Smooth muscle cell (in vitro differentiated cells): Measurements from ENCODE around the gene TRPM6. TPM values are rescaled to one million over a fixed set of nuclear protein-coding genes. Genes with fewer than 3 reads are reported as not detected.
"Not testable (repeated sequence)": the region's sequence is repeated elsewhere in the genome, so short reads cannot be mapped to it uniquely, and the experiment has no call there.

Experiments
- DNase-seq: peaks from one replicate; lab custom pipeline; 2025; ENCODE audit not compliant: unreplicated experiment; lab: John Stamatoyannopoulos, UW
- H2AFZ ChIP-seq: fragments of 200-600 bp; sonication (generic); 2 replicates; pipeline ENCODE4 v1.6.0; 2016; ENCODE audit warnings: antibody characterized with exemption, low read depth, mild to moderate bottlenecking
- H3F3A ChIP-seq: fragments of 200-600 bp; sonication (generic); 2 replicates; pipeline ENCODE4 v1.6.0; 2017; ENCODE audit warnings: antibody characterized with exemption, low read depth
- H3K27ac ChIP-seq: fragments of 200-600 bp; sonication (generic); 2 replicates; pipeline ENCODE4 v1.5.1; 2016; ENCODE audit warnings: low read depth, mild to moderate bottlenecking
- H3K27me3 ChIP-seq: fragments of 200-600 bp; sonication (generic); 2 replicates; pipeline ENCODE4 v1.6.1; 2016; ENCODE audit warnings: low read depth, mild to moderate bottlenecking
- H3K36me3 ChIP-seq: fragments of 200-600 bp; sonication (generic); 2 replicates; pipeline ENCODE4 v1.5.1; 2016; ENCODE audit warnings: low read depth
- H3K4me1 ChIP-seq: fragments of 200-600 bp; sonication (generic); 2 replicates; pipeline ENCODE4 v1.5.1; 2016; ENCODE audit warnings: low read depth
- H3K4me2 ChIP-seq: fragments of 200-600 bp; sonication (generic); 2 replicates; pipeline ENCODE4 v1.6.0; 2016; ENCODE audit warnings: mild to moderate bottlenecking
- H3K4me3 ChIP-seq: fragments of 200-600 bp; sonication (generic); 2 replicates; pipeline ENCODE4 v1.5.1; 2016; ENCODE audit warnings: mild to moderate bottlenecking
- H3K79me2 ChIP-seq: fragments of 200-600 bp; sonication (generic); 2 replicates; pipeline ENCODE4 v1.6.0; 2016; ENCODE audit warnings: low read depth, mild to moderate bottlenecking
- H3K9ac ChIP-seq: fragments of 200-600 bp; sonication (generic); 2 replicates; pipeline ENCODE4 v1.6.0; 2016; ENCODE audit warnings: low read depth
- H3K9me3 ChIP-seq: fragments of 200-600 bp; sonication (generic); replicated peaks from 2 replicates; pipeline ENCODE4 v1.5.1; 2016; ENCODE audit warnings: low read depth
- H4K20me1 ChIP-seq: fragments of 200-600 bp; sonication (generic); 2 replicates; pipeline ENCODE4 v1.6.0; 2016; ENCODE audit warnings: low read depth
- CTCF ChIP-seq: fragments of 200-600 bp; sonication (generic); IDR thresholded peaks from 2 replicates; pipeline ENCODE4 v1.5.1; 2017; ENCODE audit warnings: borderline replicate concordance, mild to moderate bottlenecking, antibody characterized with exemption; ENCODE audit not compliant: insufficient read depth, poor library complexity, severe bottlenecking
- WGBS: methylation state at CpG from one replicate; pipeline ENCODE4 v1.1.7; 2016; ENCODE audit warnings: low lambda C conversion rate; 5-methylcytosine and 5-hydroxymethylcytosine counted together
- polyA plus RNA-seq: library from polyadenylated mRNA; unstranded; fragments of >200 nt; fragmentation: Nextera tagmentation; extraction: Ambion mirVana; gene quantifications from 2 replicates; pipeline ENCODE4 v1.2.1, GENCODE V29; 2016
- total RNA-seq: library from RNA; depleted of rRNA; stranded (reverse); fragments of >200 nt; gene quantifications from 2 replicates; pipeline ENCODE4 v1.2.3, GENCODE V29; 2014

The TRPM6 gene
- total and polyA plus RNA-seq, 2 experiments from 2014 or later = 0.04 TPM; not detected in 1

GRCh38 chr9:74865177-74865576 lies 22.5 kb downstream of the TRPM6 start:
- no peaks in the 10 kb centered on the region for H3K79me2 ChIP-seq
- H3K9ac ChIP-seq = no peak overlapping the region
- whole genome bisulfite sequencing = 92% methylated on average over 3 of the region's 3 CpGs
- H4K20me1 ChIP-seq = no peaks in the 10 kb centered on the region
- TF ChIP-seq CTCF = no peak
- H2AFZ ChIP-seq = no peak overlapping the region
- DNase-seq = no peak
- no peak overlapping the region for H3K4me2 ChIP-seq
- no peaks in the 10 kb centered on the region for H3F3A ChIP-seq
- H3K27me3 ChIP-seq = no peaks in the 10 kb centered on the region
- no peaks in the 10 kb centered on the region for H3K36me3 ChIP-seq
- H3K27ac ChIP-seq = no peak overlapping the region
- H3K4me1 ChIP-seq = no peaks in the 10 kb centered on the region
- no peak overlapping the region for H3K4me3 ChIP-seq
- H3K9me3 ChIP-seq = no peaks in the 10 kb centered on the region

GRCh38 chr9:74861773-74862474 lies 25.8 kb downstream of the TRPM6 start:
- H3K27me3 ChIP-seq = no peaks in the 10 kb centered on the region
- no peak overlapping the region for H3K9ac ChIP-seq
- H3K9me3 ChIP-seq = no peaks in the 10 kb centered on the region
- H4K20me1 ChIP-seq = no peaks in the 10 kb centered on the region
- H2AFZ ChIP-seq = no peak overlapping the region
- H3K79me2 ChIP-seq = no peaks in the 10 kb centered on the region
- H3K4me3 ChIP-seq = no peak overlapping the region
- TF ChIP-seq CTCF = no peak
- H3K4me1 ChIP-seq = no peaks in the 10 kb centered on the region
- 84% methylated on average over 6 of the region's 6 CpGs for WGBS
- H3K4me2 ChIP-seq = no peak overlapping the region
- H3K27ac ChIP-seq = no peak overlapping the region
- no peaks in the 10 kb centered on the region for H3K36me3 ChIP-seq
- DNase-seq = no peak
- no peaks in the 10 kb centered on the region for H3F3A ChIP-seq

- Histone ChIP-seq H3K27me3 (no peaks in the 10 kb centered on the region), H3K4me2 (no peak overlapping the region), H3K36me3 (no peaks in the 10 kb centered on the region), H3F3A (no peaks in the 10 kb centered on the region), H3K4me3 (no peak overlapping the region), H3K27ac (no peak overlapping the region), H3K9ac (no peak overlapping the region), H3K9me3 (no peaks in the 10 kb centered on the region), H4K20me1 (no peaks in the 10 kb centered on the region), H3K4me1 (no peaks in the 10 kb centered on the region), H2AFZ (no peak overlapping the region), H3K79me2 (no peaks in the 10 kb centered on the region)
- TF ChIP-seq CTCF = no peak
- 87% methylated on average over 3 of the region's 3 CpGs for WGBS
- no peak for DNase-seq
Observed at GRCh38 chr9:74861071-74861470, 26.6 kb downstream of the TRPM6 start.

GRCh38 chr9:74860247-74860646 lies 27.5 kb downstream of the TRPM6 start:
- not testable (repeated sequence) for H3F3A ChIP-seq, DNase-seq, H3K9ac ChIP-seq, H3K9me3 ChIP-seq, H3K27ac ChIP-seq, H3K4me2 ChIP-seq, H3K36me3 ChIP-seq, H2AFZ ChIP-seq, H3K27me3 ChIP-seq, H3K4me3 ChIP-seq, H3K79me2 ChIP-seq, H3K4me1 ChIP-seq, H4K20me1 ChIP-seq
- WGBS = 95% methylated on average over 5 of the region's 5 CpGs
